H7 (cell line): Measurements from ENCODE around the gene IL12A. TPM values are rescaled to one million over a fixed set of nuclear protein-coding genes. Genes with fewer than 3 reads are reported as not detected.

Experiments
- DNase-seq: peaks from one replicate; pipeline ENCODE4 v3.0.0; 2012
- H3K27me3 ChIP-seq: 2 replicates; pipeline ENCODE4 v1.6.0; 2011; ENCODE audit warnings: mild to moderate bottlenecking, low read length; ENCODE audit not compliant: control insufficient read depth, insufficient read depth
- H3K36me3 ChIP-seq: replicated peaks from 2 replicates; pipeline ENCODE4 v1.5.1; 2011; ENCODE audit warnings: low read length; ENCODE audit not compliant: control insufficient read depth, insufficient read depth
- H3K4me3 ChIP-seq: 2 replicates; pipeline ENCODE4 v1.5.1; 2011; ENCODE audit warnings: low read depth, mild to moderate bottlenecking, control low read depth, low read length, moderate library complexity; ENCODE audit not compliant: insufficient read depth
- total RNA-seq: library from RNA; depleted of rRNA; stranded (reverse); fragments of >200 nt; shearing (Covaris generic); gene quantifications from 2 replicates; pipeline ENCODE4 v1.2.3, GENCODE V29; 2014

Gene IL12A
- total RNA-seq, 1 experiment from 2014 or later = 0.55 TPM

- no peaks in the 10 kb centered on the region for H3K36me3 ChIP-seq
- DNase-seq = peak; percentile 65
- H3K4me3 ChIP-seq = no peak overlapping the region
- no peaks in the 10 kb centered on the region for H3K27me3 ChIP-seq
Observed at GRCh38 chr3:160003520-160004128, 15.0 kb downstream of the IL12A start.

- H3K36me3 ChIP-seq = no peaks in the 10 kb centered on the region
- no peak overlapping the region for H3K4me3 ChIP-seq
- H3K27me3 ChIP-seq = no peaks in the 10 kb centered on the region
- no peak for DNase-seq
Observed at GRCh38 chr3:160005004-160005403, 16.4 kb downstream of the IL12A start.

GRCh38 chr3:160006282-160007163 lies 17.9 kb downstream of the IL12A start:
- Histone ChIP-seq H3K36me3 (no peaks in the 10 kb centered on the region), H3K27me3 (no peaks in the 10 kb centered on the region), H3K4me3 (no peak overlapping the region)
- DNase-seq = peak; percentile 68

GRCh38 chr3:160008961-160009360 lies 20.3 kb downstream of the IL12A start:
- Histone ChIP-seq H3K4me3 (no peak overlapping the region), H3K36me3 (no peaks in the 10 kb centered on the region), H3K27me3 (no peaks in the 10 kb centered on the region)
- DNase-seq = no peak

GRCh38 chr3:160009525-160009924 lies 20.9 kb downstream of the IL12A start:
- DNase-seq = no peak
- H3K27me3 ChIP-seq = no peaks in the 10 kb centered on the region
- no peaks in the 10 kb centered on the region for H3K36me3 ChIP-seq
- H3K4me3 ChIP-seq = no peak overlapping the region

GRCh38 chr3:160010578-160010977 lies 21.9 kb downstream of the IL12A start:
- Histone ChIP-seq H3K36me3 (no peaks in the 10 kb centered on the region), H3K4me3 (no peak overlapping the region), H3K27me3 (no peaks in the 10 kb centered on the region)
- no peak for DNase-seq

GRCh38 chr3:160012108-160012507 lies 23.5 kb downstream of the IL12A start:
- Histone ChIP-seq H3K4me3 (no peak overlapping the region), H3K27me3 (no peaks in the 10 kb centered on the region), H3K36me3 (no peaks in the 10 kb centered on the region)
- DNase-seq = no peak

GRCh38 chr3:160016972-160017371 lies 28.3 kb downstream of the IL12A start:
- Histone ChIP-seq H3K27me3 (no peaks in the 10 kb centered on the region), H3K4me3 (no peak overlapping the region), H3K36me3 (no peaks in the 10 kb centered on the region)
- DNase-seq = no peak

- Histone ChIP-seq H3K4me3 (no peak overlapping the region), H3K27me3 (no peaks in the 10 kb centered on the region), H3K36me3 (no peaks in the 10 kb centered on the region)
- no peak for DNase-seq
Observed at GRCh38 chr3:160018959-160019358, 30.3 kb downstream of the IL12A start.

GRCh38 chr3:160020057-160020711 lies 31.5 kb downstream of the IL12A start:
- Histone ChIP-seq H3K4me3 (no peak overlapping the region), H3K36me3 (no peaks in the 10 kb centered on the region)
- DNase-seq = no peak

GRCh38 chr3:160022068-160022467 lies 33.4 kb downstream of the IL12A start:
- DNase-seq = no peak
- Histone ChIP-seq H3K4me3 (no peak overlapping the region), H3K36me3 (no peaks in the 10 kb centered on the region), H3K27me3 (no peaks in the 10 kb centered on the region)

More at GRCh38 chr3:160020057-160020711, 31.5 kb downstream of the IL12A start:
- H3K27me3 ChIP-seq = no peaks in the 10 kb centered on the region

GRCh38 chr3:160023476-160023875 lies 34.8 kb downstream of the IL12A start:
- no peak for DNase-seq
- no peaks in the 10 kb centered on the region for H3K27me3 ChIP-seq
- no peaks in the 10 kb centered on the region for H3K36me3 ChIP-seq
- H3K4me3 ChIP-seq = no peak overlapping the region

- DNase-seq = no peak
- Histone ChIP-seq H3K4me3 (no peak overlapping the region), H3K27me3 (no peaks in the 10 kb centered on the region), H3K36me3 (no peaks in the 10 kb centered on the region)
Observed at GRCh38 chr3:160027541-160028195, 39.0 kb downstream of the IL12A start.

- no peak overlapping the region for H3K4me3 ChIP-seq
- no peak for DNase-seq
Observed at GRCh38 chr3:160035757-160036156, 47.1 kb downstream of the IL12A start.

More at GRCh38 chr3:160035757-160036156, 47.1 kb downstream of the IL12A start:
- peaks cover 12% of the 10 kb centered on the region for H3K27me3 ChIP-seq
- no peaks in the 10 kb centered on the region for H3K36me3 ChIP-seq
